NT2/D1 (cell line): ENCODE data around the gene SPSB4.

Experiments
- SUZ12 ChIP-seq: IDR thresholded peaks from 2 replicates; pipeline ENCODE4 v1.6.1; 2011; ENCODE audit not compliant: insufficient read length, insufficient read depth; ENCODE audit errors: extremely low read depth
- ZNF274 ChIP-seq: IDR thresholded peaks from 2 replicates; pipeline ENCODE4 v1.6.1; 2011; ENCODE audit warnings: mild to moderate bottlenecking, low read depth, low read length

- TF ChIP-seq ZNF274 (no peak), SUZ12 (no peak)
Observed at GRCh38 chr3:141192345-141192744, 141.2 kb downstream of the SPSB4 start.
